ENCODE measurements around the gene ITGB8.

DNA sequence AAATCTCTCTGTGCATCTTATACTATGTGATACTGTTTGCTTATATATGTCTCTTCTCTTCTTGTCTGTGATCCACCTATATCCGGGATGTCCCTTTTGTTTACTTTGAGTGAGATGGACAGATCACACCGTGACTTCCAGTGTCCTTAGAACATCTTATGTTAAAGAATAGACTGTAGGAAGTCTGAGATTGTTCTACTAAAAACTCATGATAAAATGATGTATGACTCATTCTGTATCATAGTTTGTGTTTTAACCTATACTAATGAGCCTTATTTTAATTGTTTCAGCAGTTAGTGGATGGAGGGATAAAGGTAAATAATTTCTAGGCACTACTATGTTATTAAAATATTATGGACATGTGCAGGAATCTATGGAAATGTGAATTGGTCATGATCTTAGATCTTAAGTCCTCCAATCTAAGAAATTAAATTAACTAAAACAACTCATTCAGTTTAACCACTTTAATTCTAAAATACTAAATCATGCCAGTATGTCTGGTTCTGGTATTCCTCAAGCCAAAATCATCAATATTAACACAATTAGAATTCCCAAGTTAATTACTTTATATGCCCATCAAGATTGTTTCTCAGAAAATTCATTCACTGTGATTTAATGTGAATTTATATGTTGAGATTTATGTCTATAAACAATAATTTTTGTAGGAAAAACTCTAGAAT, 32.0 kb downstream of the ITGB8 start:
- TF ChIP-seq OSR1 (CRISPR knock-in tag; IDR thresholded peaks at IDR 0.05), result no peak
- no peak for TF ChIP-seq RARB (CRISPR knock-in tag; IDR thresholded peaks at IDR 0.05)
- no peak for TF ChIP-seq TOX (CRISPR knock-in tag; IDR thresholded peaks at IDR 0.05; ENCODE audit: borderline replicate concordance)
